ENCODE data around the gene PPP6R3.
"Not testable (repeated sequence)": the region's sequence is repeated elsewhere in the genome, so short reads cannot be mapped to it uniquely, and the experiment has no call there.

The PPP6R3 gene

DNA sequence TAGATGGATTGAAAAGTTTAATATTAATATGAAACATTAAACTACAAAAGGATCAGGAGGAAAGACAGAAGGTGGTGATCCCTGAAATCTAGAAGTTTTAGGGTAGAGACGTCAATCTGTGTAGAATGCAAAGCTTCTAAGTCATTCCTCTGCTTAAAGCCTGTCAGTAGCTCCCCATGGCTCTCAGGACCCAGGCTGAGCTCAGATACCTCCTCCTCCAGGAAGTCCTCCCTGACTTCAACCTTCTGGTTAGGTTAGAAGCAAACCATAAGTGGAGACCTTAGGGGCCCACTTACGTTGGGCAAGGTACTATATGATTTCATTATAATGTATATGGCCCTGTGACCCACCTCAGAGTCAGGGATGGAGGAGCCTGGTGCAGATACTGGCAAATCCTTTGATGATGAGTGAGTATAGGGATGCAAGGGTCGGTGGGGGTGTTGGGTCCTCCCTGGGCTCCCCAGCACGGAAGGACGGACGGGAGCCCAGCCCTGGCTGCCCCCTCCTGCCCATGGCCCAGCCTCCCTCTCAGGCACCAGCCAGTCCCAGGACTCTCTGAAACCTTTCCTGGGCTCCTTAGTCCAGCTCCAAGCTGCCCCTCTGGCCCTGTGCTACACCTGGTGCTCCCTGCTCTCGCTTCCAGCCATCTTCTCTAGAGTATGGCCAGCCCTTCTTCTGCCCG is 3.2 kb upstream of the PPP6R3 start:
- DNase-seq (ENCODE audit: low spot score): no peak

GRCh38 chr11:68457898-68458249 is 2.7 kb upstream of the PPP6R3 start:
- DNase-seq (ENCODE audit: low spot score): no peak

DNA sequence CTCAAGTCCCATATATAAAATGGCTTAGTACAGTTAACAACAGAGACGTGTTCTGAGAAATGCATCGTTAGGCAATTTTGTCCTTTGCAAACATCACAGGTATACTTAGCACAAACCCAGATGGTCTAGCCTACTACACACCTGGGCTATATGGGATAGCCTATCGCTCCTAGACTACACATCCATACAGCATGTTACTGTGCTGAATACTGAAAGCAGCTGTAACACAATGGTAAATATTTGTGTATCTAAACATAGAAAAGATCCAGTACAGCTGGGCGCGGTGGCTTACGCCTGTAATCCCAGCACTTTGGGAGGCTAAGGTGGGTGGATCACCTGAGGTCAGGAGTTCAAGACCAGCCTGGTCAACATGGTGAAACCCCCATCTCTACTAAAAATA is 2.2 kb upstream of the PPP6R3 start:
- DNase-seq (ENCODE audit: low spot score): not testable (repeated sequence)

- peak; percentile 99 for DNase-seq (ENCODE audit: low spot score)
Measured at GRCh38 chr11:68459886-68460740, 439 bp upstream of the PPP6R3 start.

GRCh38 chr11:68461575-68461917 is 994 bp downstream of the PPP6R3 start:
- DNase-seq (ENCODE audit: low spot score): no peak

- DNase-seq (ENCODE audit: low spot score): no peak
Measured at GRCh38 chr11:68463714-68464113, 3.2 kb downstream of the PPP6R3 start.

GRCh38 chr11:68467201-68467834 is 6.8 kb downstream of the PPP6R3 start:
- no peak for DNase-seq (ENCODE audit: low spot score)

GRCh38 chr11:68468217-68468828 is 7.8 kb downstream of the PPP6R3 start:
- DNase-seq (ENCODE audit: low spot score): no peak

DNA sequence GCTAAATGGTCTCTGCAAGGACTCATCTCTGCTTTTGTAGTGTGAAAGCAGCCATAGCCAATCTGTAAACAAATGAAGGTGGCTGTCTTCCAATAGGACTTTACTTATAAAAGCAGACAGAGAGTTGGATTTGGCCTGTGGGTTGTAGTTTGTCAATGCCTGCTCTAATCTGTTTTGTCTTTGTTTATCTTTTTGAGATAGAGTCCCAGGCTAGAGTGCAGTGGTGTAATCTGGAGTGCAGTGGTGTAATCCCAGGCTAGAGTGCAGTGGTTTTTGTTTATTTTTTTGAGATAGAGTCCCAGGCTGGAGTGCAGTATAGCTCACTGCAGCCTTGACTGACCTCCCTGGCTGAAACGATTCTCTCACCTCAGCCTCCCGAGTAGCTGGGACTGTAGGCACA is 8.6 kb downstream of the PPP6R3 start:
- DNase-seq (ENCODE audit: low spot score): no peak

- no peak for DNase-seq (ENCODE audit: low spot score)
Measured at GRCh38 chr11:68469642-68470041, 9.1 kb downstream of the PPP6R3 start.

DNA sequence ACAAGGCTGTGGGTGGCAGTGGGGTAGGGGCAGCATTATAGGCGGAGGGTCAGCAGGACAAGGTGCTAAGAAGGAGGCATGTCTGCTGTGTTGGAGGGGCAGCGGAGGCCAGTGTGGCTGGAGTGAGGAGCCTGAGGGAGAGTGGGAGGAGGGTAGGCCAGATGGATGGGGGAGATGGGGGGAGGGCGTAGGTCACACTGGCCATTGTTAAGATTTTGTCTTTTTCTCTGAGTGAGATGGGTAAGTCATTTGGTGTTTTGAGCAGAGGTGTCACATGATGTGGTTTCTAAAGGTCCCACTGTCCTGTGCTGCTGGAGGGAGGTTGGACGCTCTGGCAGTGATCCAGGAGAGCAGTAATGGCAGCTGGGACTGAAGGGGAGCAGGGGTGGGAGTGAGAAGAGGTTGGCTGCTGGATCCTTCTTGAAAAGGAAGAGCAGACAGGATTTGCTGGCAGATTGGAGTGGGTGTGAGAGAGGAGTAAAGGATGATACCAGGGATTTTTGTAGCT is 9.8 kb downstream of the PPP6R3 start:
- DNase-seq (ENCODE audit: low spot score): peak; percentile 69

DNA sequence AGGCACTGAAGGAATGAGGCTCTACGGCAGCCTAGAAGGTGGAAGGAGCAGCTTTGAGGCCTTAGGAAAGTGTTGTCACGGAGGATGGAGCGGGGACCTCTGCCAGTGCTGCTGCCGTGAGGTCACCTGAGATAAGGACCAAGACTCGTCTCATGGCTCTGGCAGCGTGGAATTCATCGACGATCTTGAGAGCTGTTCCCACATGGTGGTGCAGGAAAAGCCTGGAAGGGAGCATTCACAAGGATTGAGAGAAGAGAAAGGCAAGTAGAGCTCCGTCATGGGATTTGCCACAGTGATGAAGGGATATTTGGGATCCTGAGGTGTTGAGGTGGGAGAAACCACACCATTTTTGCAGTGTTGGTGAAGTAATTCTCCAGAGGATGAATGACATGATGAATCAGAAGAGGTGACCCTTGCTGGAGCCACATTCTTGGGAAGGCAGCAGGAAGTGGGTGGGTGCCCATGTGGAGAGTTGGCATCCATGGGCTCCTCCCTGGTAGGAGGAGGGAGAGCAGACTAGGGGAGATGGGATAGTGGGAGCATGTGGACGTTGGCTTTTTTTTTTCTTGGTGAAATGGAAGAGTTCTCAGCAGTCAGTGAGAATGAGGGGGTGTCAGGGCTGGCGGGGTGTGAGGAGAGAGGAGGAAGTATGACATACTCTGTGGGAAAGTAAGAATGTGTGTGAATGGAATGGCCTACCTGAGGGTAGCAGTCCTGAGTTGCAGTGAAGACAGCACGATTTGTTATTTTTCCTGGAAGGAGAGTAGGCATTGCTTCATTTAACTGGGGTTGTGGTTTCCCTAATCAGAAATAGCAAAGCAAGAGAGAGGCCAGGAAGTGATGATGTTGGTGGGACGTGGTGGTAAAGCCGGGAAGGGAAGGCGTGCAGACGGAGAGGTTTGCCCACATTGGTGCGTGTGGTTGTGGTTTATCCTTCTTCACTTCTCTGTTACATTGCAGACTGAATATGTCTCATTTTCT is 11.1 kb downstream of the PPP6R3 start:
- DNase-seq (ENCODE audit: low spot score): no peak

DNA sequence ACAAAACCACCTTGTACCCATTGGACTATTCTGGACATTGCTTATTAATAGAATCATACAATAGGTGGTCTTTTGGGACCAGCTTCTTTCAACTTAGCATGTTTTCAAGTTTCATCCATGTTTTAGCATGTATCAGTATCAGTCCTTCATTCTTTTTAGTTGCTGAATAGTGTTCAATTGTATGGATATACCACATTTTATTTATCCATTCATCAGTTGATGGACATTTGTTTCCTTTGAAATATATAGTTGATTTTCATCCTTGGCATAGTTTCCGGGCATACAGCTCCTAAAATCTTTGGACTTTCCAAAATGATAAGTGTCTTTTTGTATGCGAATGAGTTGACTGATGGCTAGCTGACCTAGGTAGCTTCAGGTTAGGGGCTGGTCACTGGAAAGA is 12.2 kb downstream of the PPP6R3 start:
- DNase-seq (ENCODE audit: low spot score): no peak

DNA sequence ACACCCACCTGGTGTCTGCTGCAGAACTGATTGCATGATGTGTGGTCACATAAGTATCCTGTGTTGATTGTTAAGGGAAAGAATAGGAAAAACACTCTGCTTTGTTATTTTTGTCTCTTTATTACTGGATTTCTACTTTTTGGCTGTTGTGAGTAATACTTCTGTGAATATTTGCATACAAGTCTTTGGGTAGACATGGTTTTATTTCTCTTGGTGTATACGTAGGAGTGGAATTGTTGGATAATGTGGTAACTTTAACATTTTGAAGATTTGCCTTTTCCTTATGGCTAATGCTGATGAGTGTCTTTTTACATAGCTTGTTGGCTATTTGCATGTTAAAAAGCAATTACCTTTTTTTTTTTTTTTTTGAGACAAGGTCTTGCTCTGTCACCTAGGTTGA is 13.1 kb downstream of the PPP6R3 start:
- DNase-seq (ENCODE audit: low spot score): no peak

DNA sequence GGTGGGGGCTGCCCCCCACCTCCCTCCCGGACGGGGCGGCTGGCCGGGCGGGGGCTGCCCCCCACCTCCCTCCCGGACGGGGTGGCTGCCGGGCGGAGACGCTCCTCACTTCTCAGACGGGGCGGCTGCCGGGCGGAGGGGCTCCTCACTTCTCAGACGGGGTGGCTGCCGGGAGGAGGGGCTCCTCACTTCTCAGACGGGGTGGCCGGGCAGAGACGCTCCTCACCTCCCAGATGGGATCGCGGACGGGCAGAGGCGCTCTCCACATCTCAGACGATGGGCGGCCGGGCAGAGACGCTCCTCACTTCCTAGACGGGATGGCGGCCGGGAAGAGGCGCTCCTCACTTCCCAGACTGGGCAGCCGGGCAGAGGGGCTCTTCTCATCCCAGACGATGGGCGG is 15.1 kb downstream of the PPP6R3 start:
- DNase-seq (ENCODE audit: low spot score): not testable (repeated sequence)

DNA sequence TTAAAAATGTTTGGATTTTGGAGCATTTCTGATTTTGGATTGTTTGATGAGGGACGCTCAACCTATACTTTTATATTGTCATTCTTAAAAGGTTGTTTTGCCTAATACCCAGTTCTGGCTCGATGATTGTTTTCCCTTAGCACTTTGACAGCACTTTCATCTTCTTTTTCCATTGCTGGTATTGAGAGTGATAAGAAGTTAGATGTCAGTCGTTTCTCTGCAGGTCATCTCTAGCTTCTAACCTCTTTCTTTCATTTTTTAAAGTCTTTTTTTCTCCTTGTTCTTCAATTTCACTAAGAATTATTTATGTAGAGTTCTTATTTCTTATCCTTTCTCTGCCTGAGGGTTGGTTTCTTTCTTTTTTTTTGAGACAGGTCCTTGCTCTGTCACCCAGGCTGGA is 18.8 kb downstream of the PPP6R3 start:
- DNase-seq (ENCODE audit: low spot score): no peak

DNA sequence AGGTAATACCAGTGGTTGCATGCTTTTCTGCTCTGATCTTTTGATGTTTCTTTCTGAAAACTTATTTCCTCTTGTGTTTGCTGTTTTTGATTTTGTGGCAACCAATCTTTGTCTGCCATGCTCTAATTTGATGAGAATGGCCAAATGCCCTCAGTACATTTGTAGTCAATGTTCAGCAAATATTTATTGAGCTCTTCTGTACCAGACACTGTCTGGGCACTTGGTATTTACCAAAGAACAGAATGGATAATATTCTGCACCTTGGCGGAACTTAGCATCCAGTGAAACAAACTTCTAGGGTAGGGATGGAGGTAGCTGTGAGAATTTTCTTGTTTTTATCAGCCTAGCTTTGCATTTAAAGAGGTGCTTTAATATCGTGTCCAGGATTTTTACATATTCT is 19.6 kb downstream of the PPP6R3 start:
- DNase-seq (ENCODE audit: low spot score): no peak

- no peak for DNase-seq (ENCODE audit: low spot score)
Measured at GRCh38 chr11:68480852-68481510, 20.4 kb downstream of the PPP6R3 start.

GRCh38 chr11:68481579-68482240 is 21.2 kb downstream of the PPP6R3 start:
- no peak for DNase-seq (ENCODE audit: low spot score)

- no peak for DNase-seq (ENCODE audit: low spot score)
Measured at GRCh38 chr11:68488623-68489022, 28.1 kb downstream of the PPP6R3 start.

All from Ammon's horn (tissue), 1 donor.